Measurements from ENCODE around the gene PIK3CA. TPM values are rescaled to one million over a fixed set of nuclear protein-coding genes. Genes with fewer than 3 reads are reported as not detected.

The PIK3CA gene
- total and polyA plus RNA-seq, 3 donors from 2014 or later = 11.2 to 27.1 (median 20.8) TPM

GRCh38 chr3:179164857-179165256, 16.7 kb downstream of the PIK3CA start:
- Histone ChIP-seq H3K27me3 (no peaks in the 10 kb centered on the region), H3K9me3 (no peaks in the 10 kb centered on the region), H3K4me1 (peaks cover 23% of the 10 kb centered on the region), H3K4me3 (no peak overlapping the region), H3K27ac (no peak overlapping the region), H3K36me3 (ENCODE audit: low read depth, missing control alignments) (no peaks in the 10 kb centered on the region)
- no peak for DNase-seq
- intact Hi-C loops (cut with DNase I; ENCODE audit: low total_unique reads) = no loop called here
- TF ChIP-seq POLR2A (IDR thresholded peaks at IDR 0.05) = no peak
- no peak for TF ChIP-seq CTCF (IDR thresholded peaks at IDR 0.05)

- peak overlapping the region in 1 of 2 donors; percentile 26 for H3K27ac ChIP-seq
- intact Hi-C loops (cut with DNase I; ENCODE audit: low total_unique reads) = no loop called here
- WGBS, 2 donors = 10 to 21% methylated on average over 2 of the region's 2 CpGs
- no peak overlapping the region for H3K4me3 ChIP-seq
- H3K36me3 ChIP-seq (ENCODE audit: low read depth, missing control alignments) = no peaks in the 10 kb centered on the region
- peaks cover 23% of the 10 kb centered on the region for H3K4me1 ChIP-seq
- no peaks in the 10 kb centered on the region for H3K27me3 ChIP-seq
- no peaks in the 10 kb centered on the region for H3K9me3 ChIP-seq
- TF ChIP-seq CTCF (IDR thresholded peaks at IDR 0.05) (no peak), POLR2A (IDR thresholded peaks at IDR 0.05) (no peak)
- DNase-seq = no peak
Measured at GRCh38 chr3:179166561-179167201, 18.5 kb downstream of the PIK3CA start.

- DNase-seq = no peak
- 97 to 98% methylated on average over 2 of the region's 2 CpGs for WGBS, 2 donors
- H3K27me3 ChIP-seq = no peaks in the 10 kb centered on the region
- H3K27ac ChIP-seq = no peak overlapping the region
- intact Hi-C loops (cut with DNase I; ENCODE audit: low total_unique reads) = no loop called here
- no peak overlapping the region for H3K4me3 ChIP-seq
- peaks cover 23% of the 10 kb centered on the region for H3K4me1 ChIP-seq
- no peak for TF ChIP-seq CTCF (IDR thresholded peaks at IDR 0.05)
- no peak for TF ChIP-seq POLR2A (IDR thresholded peaks at IDR 0.05)
- no peaks in the 10 kb centered on the region for H3K36me3 ChIP-seq (ENCODE audit: low read depth, missing control alignments)
- no peaks in the 10 kb centered on the region for H3K9me3 ChIP-seq
Measured at GRCh38 chr3:179168918-179169317, 20.8 kb downstream of the PIK3CA start.

- TF ChIP-seq CTCF (IDR thresholded peaks at IDR 0.05) = no peak
- H3K4me3 ChIP-seq = no peak overlapping the region
- no peaks in the 10 kb centered on the region for H3K27me3 ChIP-seq
- intact Hi-C loops (cut with DNase I; ENCODE audit: low total_unique reads) = no loop called here
- H3K9me3 ChIP-seq = no peaks in the 10 kb centered on the region
- no peaks in the 10 kb centered on the region for H3K36me3 ChIP-seq (ENCODE audit: low read depth, missing control alignments)
- H3K27ac ChIP-seq = no peak overlapping the region
- DNase-seq = no peak
- no peaks in the 10 kb centered on the region for H3K4me1 ChIP-seq
Measured at GRCh38 chr3:179172546-179172945, 24.4 kb downstream of the PIK3CA start.

- Histone ChIP-seq H3K9me3 (no peaks in the 10 kb centered on the region), H3K27ac (no peak overlapping the region), H3K27me3 (no peaks in the 10 kb centered on the region), H3K36me3 (ENCODE audit: low read depth, missing control alignments) (no peaks in the 10 kb centered on the region), H3K4me1 (peaks cover 8% of the 10 kb centered on the region), H3K4me3 (no peak overlapping the region)
- WGBS, 2 donors = 93 to 96% methylated on average over 3 of the region's 3 CpGs
- no peak for DNase-seq
- TF ChIP-seq POLR2A (IDR thresholded peaks at IDR 0.05) = no peak
- TF ChIP-seq CTCF (IDR thresholded peaks at IDR 0.05) = no peak
- intact Hi-C loops (cut with DNase I; ENCODE audit: low total_unique reads) = no loop called here
Measured at GRCh38 chr3:179174316-179174715, 26.2 kb downstream of the PIK3CA start.

All from testis (tissue), 3 donors.